Kidney (tissue), 14 donors: ENCODE results near the gene NRF1. TPM values are rescaled to one million over a fixed set of nuclear protein-coding genes. Genes with fewer than 3 reads are reported as not detected.

Experiments
- DNase-seq, 5 donors: peaks; one replicate each; pipeline ENCODE4 v3.0.0-alpha.2; 2013 to 2020
- FAIRE-seq: peaks from 2 replicates; lab custom pipeline; 2012; peaks lifted over from hg19 to GRCh38; lab: Jason Lieb, UNC
- H3K27ac ChIP-seq, 2 donors: one replicate each; pipeline ENCODE4 v1.7.0; 2013; ENCODE audit warnings: low read depth in 2 of 2, low read length in 2 of 2, inconsistent platforms in 1 of 2
- H3K27me3 ChIP-seq: one replicate; pipeline ENCODE4 v1.7.1; 2013; ENCODE audit warnings: low read length, inconsistent platforms; ENCODE audit not compliant: control insufficient read depth, insufficient read depth
- H3K36me3 ChIP-seq, 3 donors: one replicate each; pipeline versions ENCODE4 v1.7.0 to v1.7.1; 2013; ENCODE audit warnings: low read length in 3 of 3, control low read depth in 1 of 3, inconsistent platforms in 1 of 3; ENCODE audit not compliant: insufficient read depth in 3 of 3, control insufficient read depth in 2 of 3
- H3K4me1 ChIP-seq, 3 donors: one replicate each; pipeline versions ENCODE4 v1.7.0 to v1.7.1; 2013; ENCODE audit warnings: low read length in 3 of 3, inconsistent platforms in 1 of 3, low read depth in 1 of 3; ENCODE audit not compliant: control insufficient read depth in 2 of 3, insufficient read depth in 2 of 3
- H3K4me3 ChIP-seq, 3 donors: one replicate each; pipeline versions ENCODE4 v1.7.0 to v1.8.1; 2013; ENCODE audit warnings: low read length in 3 of 3, control low read depth in 1 of 3, inconsistent platforms in 1 of 3
- H3K9ac ChIP-seq, 3 donors: one replicate each; pipeline versions ENCODE4 v1.7.0 to v1.7.1; 2013; ENCODE audit warnings: low read length in 3 of 3, control low read depth in 1 of 3, inconsistent platforms in 1 of 3
- H3K9me3 ChIP-seq, 3 donors: one replicate each; pipeline versions ENCODE4 v1.7.0 to v1.7.1; 2013; ENCODE audit warnings: low read length in 3 of 3, control low read depth in 1 of 3, inconsistent platforms in 1 of 3; ENCODE audit not compliant: control insufficient read depth in 2 of 3, insufficient read depth in 1 of 3
- intact Hi-C: fragments of 100-400 bp; cut with DNase I; formaldehyde crosslinking; loops from one replicate; pipeline ENCODE4 v1.11.1; 2022
- microRNA-seq: library from miRNA; unstranded; fragments of <30 nt; microRNA quantifications from one replicate; pipeline ENCODE4 v1.2.0, GENCODE V29; 2020
- polyA plus RNA-seq: library from polyadenylated mRNA; stranded (reverse); fragments of 350-450 nt; fragmentation: Illumina TruSeq; extraction: RNeasy Lipid Tissue Mini Kit (QIAGEN cat#74804); gene quantifications from one replicate; pipeline ENCODE4 v1.2.3, GENCODE V29; 2014; ENCODE audit warnings: low read depth, low replicate concordance; ENCODE audit not compliant: insufficient read depth
- total RNA-seq: library from RNA; stranded (reverse); fragmentation: NEBNext Ultra II Directional; extraction: Animal tissue kit (Norgen Biotek cat#: 25700); gene quantifications from one replicate; pipeline ENCODE4 v1.2.1, GENCODE V29; 2021
- TF ChIP-seq, protein P1 (sequence below): IDR thresholded peaks from 3 replicates; pipeline ENCODE4 v1.5.1; 2012; ENCODE audit warnings: mild to moderate bottlenecking, moderate library complexity, borderline replicate concordance; ENCODE audit not compliant: insufficient read depth; ENCODE audit errors: extremely low read depth
- donor health status: control.
- donor health status: control.
- donor health status: control.
- donor health status: control.
- donor health status: control.
- donor health status: DM: yes; HTN: yes; CAD: no.
- donor health status: Normal renal cell carcinoma (clear cell type).

Gene NRF1
- total and polyA plus RNA-seq, 2 donors from 2014 or later = 8.8 to 19.4 TPM

DNA sequence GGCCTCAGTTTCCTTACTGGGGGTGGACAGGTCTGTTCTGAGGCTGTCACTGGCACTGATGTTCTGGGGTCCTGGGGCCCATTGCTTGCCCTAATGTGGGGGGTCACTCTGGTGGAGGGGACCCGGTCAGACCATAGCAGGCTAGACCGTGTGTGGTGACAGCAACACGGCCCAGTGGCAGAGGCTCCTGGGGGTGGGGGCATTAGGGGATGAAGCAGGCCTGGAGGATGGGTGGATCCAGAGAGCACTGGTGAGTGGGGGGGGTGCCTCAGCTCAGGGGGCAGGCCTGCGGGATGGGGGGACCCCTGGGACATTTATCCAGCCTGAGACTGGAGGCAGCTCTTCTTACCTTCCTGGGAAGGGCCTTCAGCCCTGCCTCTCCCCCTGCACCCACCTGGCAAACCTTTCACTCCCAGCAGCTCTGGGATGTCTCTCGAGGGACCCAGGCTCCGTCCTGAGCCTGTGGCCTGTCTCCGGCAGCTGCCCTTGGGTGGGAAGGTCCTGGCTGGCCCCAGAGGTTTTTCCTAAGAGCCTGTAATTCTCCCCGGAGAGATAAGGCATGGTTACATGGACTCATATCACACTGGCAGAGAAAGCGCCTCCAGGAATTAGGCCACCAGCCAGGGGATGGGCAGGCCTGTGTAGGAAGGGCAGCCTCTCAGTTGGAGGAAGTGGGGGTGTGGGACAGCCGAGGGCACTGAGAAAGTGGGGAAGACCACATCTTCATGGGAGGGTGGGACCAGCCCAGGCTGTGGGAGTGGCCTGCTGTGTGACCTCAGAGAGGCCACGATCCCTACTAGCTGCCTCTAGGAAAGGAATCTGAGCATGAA is 193.6 kb downstream of the NRF1 start:
- TF ChIP-seq, protein P1, sequence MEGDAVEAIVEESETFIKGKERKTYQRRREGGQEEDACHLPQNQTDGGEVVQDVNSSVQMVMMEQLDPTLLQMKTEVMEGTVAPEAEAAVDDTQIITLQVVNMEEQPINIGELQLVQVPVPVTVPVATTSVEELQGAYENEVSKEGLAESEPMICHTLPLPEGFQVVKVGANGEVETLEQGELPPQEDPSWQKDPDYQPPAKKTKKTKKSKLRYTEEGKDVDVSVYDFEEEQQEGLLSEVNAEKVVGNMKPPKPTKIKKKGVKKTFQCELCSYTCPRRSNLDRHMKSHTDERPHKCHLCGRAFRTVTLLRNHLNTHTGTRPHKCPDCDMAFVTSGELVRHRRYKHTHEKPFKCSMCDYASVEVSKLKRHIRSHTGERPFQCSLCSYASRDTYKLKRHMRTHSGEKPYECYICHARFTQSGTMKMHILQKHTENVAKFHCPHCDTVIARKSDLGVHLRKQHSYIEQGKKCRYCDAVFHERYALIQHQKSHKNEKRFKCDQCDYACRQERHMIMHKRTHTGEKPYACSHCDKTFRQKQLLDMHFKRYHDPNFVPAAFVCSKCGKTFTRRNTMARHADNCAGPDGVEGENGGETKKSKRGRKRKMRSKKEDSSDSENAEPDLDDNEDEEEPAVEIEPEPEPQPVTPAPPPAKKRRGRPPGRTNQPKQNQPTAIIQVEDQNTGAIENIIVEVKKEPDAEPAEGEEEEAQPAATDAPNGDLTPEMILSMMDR = no peak
- intact Hi-C loops = no loop called here
- no peaks in the 10 kb centered on the region for H3K9me3 ChIP-seq
- H3K36me3 ChIP-seq = no peaks in the 10 kb centered on the region
- FAIRE-seq (no peak), DNase-seq (peak in 1 of 5 donors; percentile 41)
- no peaks in the 10 kb centered on the region for H3K4me1 ChIP-seq
- no peaks in the 10 kb centered on the region for H3K27me3 ChIP-seq
- no peak overlapping the region for H3K27ac ChIP-seq
- H3K9ac ChIP-seq = no peak overlapping the region
- H3K4me3 ChIP-seq = no peak overlapping the region

Small RNA genes lying within 50 kb of the gene (microRNA-seq; reads per million reads assigned to microRNA genes)
- gene MIR182 = 659 reads per million, percentile 77 among the genes with 10 or more reads in this experiment
- gene MIR183 = 237 reads per million, percentile 66 among the genes with 10 or more reads in this experiment
- 41.3 reads per million, percentile 40 among the genes with 10 or more reads in this experiment for gene MIR96

Other genes starting within 250 kb of the NRF1 start
- 0.88 TPM for gene STRIP2, start 177.3 kb upstream of the NRF1 start, total RNA-seq
- gene STRIP2, start 177.3 kb upstream of the NRF1 start, polyA plus RNA-seq = 9.0 TPM
- 0.63 TPM for gene SMKR1, start 109.2 kb upstream of the NRF1 start, total RNA-seq
- gene SMKR1, start 109.2 kb upstream of the NRF1 start, polyA plus RNA-seq = 3.9 TPM